ENCODE results near the gene REC114.
"Not testable (repeated sequence)": the region's sequence is repeated elsewhere in the genome, so short reads cannot be mapped to it uniquely, and the experiment has no call there.

REC114 gene, protein sequence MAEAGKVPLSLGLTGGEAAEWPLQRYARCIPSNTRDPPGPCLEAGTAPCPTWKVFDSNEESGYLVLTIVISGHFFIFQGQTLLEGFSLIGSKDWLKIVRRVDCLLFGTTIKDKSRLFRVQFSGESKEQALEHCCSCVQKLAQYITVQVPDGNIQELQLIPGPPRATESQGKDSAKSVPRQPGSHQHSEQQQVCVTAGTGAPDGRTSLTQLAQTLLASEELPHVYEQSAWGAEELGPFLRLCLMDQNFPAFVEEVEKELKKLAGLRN

DNA sequence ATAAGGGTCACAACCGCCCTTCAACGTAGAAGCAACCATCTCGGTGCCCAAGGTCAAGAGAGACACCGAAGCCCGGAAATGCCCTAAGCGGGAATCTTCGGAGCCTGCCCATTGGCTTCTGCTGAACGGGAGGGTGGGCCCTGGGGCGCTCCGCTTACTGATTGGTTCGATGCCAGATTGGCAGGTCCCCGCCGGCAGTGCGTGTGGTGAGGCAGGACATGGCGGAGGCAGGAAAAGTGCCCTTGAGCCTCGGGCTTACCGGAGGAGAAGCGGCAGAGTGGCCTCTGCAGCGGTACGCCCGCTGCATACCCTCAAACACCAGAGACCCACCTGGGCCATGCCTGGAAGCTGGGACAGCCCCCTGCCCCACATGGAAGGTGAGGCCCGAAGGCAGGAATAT is at the start of gene REC114:
Gene REC114, plus strand, starts transcription at position 197 of the 400 bp plus-strand sequence. Its CDS starts 22 bp downstream, at position 219.
- DNase-seq = no peak

DNA sequence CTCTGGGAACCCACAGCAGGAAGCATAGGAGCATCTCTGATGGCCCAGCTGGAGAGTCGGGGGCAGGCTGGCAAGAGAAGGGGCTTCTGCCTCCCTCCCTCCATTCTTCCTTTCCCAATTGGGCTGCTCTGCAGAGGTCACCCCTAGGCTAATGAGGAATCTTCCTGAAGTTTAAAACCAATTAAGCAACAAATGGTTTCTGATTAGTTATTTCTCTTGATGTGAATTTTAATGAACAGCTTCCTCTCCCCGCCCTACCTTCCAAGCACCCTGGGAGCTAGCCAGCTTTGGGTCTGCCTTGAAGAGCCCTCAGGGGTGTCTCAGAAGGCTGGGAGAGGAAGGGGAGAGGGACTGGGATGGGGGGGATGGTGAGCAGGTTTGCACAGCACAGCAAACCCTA is 49.6 kb upstream of the REC114 start:
- no peak for DNase-seq

DNA sequence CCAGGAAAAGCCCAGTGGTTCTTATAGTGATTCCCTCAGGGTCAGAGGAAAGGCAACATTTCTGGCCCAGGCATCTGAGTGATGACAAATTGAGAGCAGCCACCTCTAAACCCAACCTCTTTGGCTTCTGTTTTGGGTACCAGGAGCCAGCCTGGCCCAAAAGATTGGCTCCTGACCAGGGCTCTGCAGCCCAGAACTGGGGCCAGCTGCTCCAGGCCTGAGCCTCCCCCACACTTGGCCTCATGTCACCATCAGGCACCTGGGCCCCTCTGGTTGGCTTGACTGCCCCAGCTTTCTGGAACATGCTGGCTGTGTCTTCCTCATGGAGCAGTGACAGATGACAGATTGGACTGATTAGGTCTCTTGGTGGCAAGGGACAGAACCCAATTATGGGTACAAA is 48.2 kb upstream of the REC114 start:
- DNase-seq = peak; percentile 24

GRCh38 chr15:73395671-73396070 is 47.3 kb upstream of the REC114 start:
- no peak for DNase-seq

DNA sequence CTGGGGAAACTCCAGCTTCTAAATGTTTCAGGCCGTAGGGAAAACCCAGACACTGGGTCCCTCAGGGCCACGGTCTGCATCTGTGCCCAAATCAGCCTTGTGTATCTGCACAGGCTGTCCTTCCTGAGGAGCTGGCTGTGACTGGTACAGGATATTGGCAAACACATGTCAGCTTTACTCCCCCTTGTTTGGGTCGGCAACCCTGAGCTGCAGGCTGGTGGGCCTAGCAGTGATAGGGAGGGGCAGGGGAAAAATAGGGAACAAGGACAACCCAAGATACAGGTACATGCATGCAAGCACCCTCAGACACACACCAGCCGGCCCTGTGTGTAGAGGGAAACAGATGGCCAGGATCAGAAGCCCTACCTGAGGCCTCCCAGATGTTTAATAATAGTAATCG is 45.5 kb upstream of the REC114 start:
- no peak for DNase-seq

DNA sequence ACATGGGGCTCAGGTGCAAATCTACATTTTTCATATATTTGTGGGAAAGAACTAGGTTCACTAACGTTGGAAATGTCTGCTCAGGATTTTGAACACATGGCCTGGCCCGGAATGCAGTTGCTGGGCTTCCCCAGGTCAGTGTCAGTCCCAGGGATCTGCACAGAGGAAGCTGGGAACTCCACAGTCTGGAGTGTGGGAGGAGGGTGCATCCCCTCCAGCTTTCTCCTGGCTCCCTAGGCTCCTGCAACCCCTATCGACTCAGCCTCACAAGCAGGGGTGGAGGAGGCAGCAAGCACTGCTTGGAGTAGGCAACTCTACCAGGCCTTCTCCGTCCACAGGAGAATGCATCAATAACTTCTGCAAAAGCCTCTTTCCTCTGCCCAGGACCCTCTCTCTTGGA is 44.1 kb upstream of the REC114 start:
- DNase-seq = no peak

DNA sequence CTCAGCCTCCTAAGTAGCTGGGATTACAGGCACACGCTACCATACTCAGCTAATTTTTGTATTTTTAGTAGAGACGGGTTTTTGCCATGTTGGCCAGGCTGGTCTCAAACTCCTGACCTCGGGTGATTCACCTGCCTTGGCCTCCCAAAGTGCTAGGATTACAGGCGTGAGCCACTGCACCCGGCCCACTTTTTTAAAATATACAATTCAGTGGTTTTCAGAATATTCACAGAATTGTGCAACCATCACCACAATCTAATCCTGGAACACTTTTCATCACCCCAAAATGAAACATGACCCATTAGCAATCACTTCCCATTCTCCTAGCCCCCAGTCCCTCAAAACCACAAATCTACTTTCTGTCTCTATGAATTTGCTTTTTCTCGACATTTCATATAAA is 42.7 kb upstream of the REC114 start:
- not testable (repeated sequence) for DNase-seq

- DNase-seq = no peak
Observed at GRCh38 chr15:73403171-73403570, 39.8 kb upstream of the REC114 start.

- DNase-seq = no peak
Observed at GRCh38 chr15:73414876-73415275, 28.1 kb upstream of the REC114 start.

DNA sequence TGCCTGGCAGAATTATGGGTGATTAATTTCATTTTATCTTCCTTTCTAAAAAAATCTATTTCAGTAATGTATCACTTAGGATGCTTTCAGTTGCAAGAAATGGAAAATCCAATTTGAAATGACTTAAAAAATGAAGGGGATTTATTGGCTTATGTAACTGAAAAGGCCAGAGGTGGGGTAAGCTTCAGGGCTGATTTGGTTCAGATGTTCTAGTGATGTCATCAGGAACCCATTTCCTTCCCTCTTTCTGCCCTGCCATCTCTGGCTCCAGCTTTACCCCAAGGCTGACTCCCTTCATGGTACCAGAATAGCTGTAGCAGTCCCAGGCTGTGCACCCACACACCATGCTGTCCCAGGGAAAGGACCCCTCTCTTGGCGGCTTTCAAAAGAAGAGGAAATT is 18.5 kb upstream of the REC114 start:
- no peak for DNase-seq

DNA sequence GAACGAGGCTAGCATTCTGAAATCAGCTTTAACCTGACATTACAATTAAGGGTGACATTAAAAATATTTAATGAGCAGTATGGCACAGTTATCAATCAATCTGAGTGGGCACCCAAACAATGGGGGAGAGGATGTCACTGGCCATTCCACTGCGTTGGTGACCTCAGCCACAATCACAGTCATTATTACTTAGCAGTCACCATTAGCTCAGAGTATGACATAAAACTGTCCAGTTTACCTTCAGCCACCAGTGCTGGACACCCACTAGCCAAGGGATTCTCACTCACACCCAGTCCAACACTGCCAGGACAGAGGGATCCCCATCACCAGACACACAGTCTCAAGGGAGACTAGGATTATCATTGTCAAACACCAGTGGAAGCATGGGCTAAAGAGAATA is 17.5 kb upstream of the REC114 start:
- no peak for DNase-seq

DNA sequence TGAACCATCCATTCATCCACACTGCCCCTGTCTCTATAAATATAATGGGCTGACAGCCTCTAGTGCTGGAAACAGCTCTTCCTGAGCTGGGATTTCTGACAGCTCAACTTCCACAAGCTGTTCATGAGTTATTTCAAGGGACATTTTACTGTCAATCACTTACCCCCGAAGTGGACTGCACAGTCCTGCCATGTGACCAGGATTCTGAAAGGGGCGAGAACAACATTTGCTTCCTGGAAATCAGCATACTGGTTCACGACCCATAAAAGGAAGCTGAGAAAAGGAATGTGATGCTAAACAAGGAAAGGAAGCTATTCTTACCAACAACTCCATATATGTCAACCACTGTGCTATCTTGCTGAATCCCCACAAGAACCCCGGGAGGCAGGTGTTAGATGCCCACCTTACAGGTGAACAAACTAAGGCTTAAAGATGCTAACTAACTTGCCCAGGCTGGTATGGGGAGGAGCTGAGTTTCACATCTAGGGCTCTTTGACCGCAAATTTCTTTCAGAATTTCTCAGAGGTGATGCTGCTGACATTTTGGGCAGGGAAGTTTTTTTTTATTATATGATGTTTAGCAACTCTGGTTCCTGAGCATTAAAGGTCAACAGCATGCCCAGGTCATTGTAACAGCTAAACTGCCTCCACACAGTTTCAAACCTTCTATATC is 16.5 kb upstream of the REC114 start:
- no peak for DNase-seq

- DNase-seq = not testable (repeated sequence)
Observed at GRCh38 chr15:73431329-73431728, 11.6 kb upstream of the REC114 start.

- no peak for DNase-seq
Observed at GRCh38 chr15:73433873-73434272, 9.1 kb upstream of the REC114 start.

- DNase-seq = no peak
Observed at GRCh38 chr15:73436613-73437012, 6.4 kb upstream of the REC114 start.

DNA sequence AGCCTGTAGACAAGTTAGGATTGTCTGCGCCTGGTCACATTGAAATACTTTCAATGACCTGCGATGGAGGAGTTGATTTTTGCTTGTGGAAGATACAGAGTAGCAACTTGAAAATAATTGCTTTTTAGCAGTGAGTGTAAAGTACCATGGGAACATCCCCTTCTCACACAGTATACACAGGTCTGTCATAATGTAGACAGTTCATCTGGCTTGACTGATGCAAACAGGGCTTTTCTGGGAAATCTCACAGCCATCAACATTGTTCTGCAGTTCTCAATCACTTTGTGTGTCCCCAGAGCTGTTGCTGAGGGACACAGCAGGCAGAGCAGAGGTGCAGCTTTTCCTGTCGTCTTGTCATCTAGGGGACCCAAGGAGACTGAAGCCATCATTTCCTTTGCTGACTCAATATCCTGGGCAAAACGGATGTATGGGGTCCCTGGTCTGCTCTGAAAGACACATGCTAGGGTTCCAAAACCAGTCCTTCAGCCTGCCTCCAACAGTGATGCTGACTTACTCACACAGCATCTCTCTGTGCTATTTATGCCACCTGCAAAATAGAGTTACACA is 5.3 kb upstream of the REC114 start:
- DNase-seq = no peak

GRCh38 chr15:73438651-73439050 is 4.3 kb upstream of the REC114 start:
- no peak for DNase-seq

GRCh38 chr15:73440571-73440970 is 2.4 kb upstream of the REC114 start:
- DNase-seq = peak; percentile 24

DNA sequence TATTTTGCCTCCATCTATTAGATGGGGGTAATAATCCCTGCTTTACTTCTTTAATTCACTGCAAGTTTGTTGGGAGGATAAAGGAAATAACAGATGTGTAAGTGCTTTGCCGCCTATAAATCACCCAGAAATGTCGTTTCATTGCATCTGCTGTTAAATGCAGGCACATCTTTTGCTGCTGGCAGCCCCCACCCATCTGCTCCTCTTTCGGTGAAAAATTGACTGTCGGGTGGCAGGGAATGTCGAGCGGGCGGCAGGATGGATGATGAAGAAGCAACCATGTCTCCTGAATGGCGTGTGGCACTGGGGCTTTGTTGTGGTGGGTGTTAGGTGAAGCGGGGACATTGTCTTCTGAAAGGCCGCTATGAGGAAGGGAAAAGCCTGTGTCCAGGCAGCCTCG is 543 bp upstream of the REC114 start:
- DNase-seq = peak; percentile 85

GRCh38 chr15:73447471-73447870 is 4.5 kb downstream of the REC114 start:
- not testable (repeated sequence) for DNase-seq

GRCh38 chr15:73448158-73448758 is 5.3 kb downstream of the REC114 start:
- not testable (repeated sequence) for DNase-seq

DNA sequence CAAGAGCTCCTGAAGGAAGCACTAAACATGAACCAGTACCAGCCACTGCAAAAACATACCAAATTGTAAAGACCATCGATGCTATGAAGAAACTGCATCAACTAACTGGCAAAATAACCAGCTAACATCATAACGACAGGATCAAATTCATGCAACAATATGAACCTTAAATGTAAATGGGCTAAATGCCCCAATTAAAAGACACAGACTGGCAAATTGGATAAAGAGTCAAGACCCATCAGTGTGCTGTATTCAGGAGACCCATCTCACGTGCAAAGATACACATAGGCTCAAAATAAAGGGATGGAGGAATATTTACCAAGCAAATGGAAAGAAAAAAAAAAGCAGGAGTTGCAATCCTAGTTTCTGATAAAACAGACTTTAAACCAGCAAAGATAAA is 7.0 kb downstream of the REC114 start:
- not testable (repeated sequence) for DNase-seq

GRCh38 chr15:73454096-73454495 is 11.1 kb downstream of the REC114 start:
- no peak for DNase-seq

DNA sequence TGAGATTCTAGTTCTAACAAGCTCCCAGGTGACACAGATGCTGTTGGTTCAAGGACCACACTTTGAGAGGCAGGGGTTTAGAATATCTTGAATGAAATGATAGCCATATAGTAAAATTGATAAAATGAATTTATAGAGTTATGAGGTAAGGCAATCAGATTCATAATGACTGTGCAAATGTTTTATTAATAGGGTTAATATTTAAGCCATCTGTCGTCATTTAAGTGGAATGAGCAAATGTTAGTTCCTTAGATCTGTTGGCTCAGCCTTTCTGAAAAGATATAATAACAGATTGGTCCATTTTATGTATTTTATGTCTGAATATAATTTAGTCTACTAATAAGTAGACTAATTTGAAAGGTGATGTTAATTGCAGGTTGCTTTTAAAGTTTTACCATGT is 12.9 kb downstream of the REC114 start:
- no peak for DNase-seq

Data from NCI-H1694 treated with DMSO at 0.1 percent for 48 hours (cell line).